IMR-90 (cell line): Measurements from ENCODE around the gene ADPRM.

Experiments
- BHLHE40 ChIP-seq: fragments of 150-350 bp; IDR thresholded peaks from 2 replicates; pipeline ENCODE4 v1.6.1; 2016; ENCODE audit warnings: mild to moderate bottlenecking, low read depth, low read length
- ELK1 ChIP-seq: fragments of 150-350 bp; IDR thresholded peaks from 2 replicates; pipeline ENCODE4 v1.6.1; 2016; ENCODE audit warnings: low read depth, mild to moderate bottlenecking, low read length, moderate library complexity, borderline replicate concordance
- NFE2L2 ChIP-seq: fragments of 150-350 bp; IDR thresholded peaks from 2 replicates; pipeline ENCODE4 v1.6.1; 2016; ENCODE audit warnings: low read depth, mild to moderate bottlenecking, low read length
- TF ChIP-seq, protein P1 (sequence below): conservative IDR thresholded peaks from 2 replicates; pipeline ENCODE4 v1.5.1; 2012; ENCODE audit warnings: mild to moderate bottlenecking, low read depth, low read length, improper control_type of control experiment

DNA sequence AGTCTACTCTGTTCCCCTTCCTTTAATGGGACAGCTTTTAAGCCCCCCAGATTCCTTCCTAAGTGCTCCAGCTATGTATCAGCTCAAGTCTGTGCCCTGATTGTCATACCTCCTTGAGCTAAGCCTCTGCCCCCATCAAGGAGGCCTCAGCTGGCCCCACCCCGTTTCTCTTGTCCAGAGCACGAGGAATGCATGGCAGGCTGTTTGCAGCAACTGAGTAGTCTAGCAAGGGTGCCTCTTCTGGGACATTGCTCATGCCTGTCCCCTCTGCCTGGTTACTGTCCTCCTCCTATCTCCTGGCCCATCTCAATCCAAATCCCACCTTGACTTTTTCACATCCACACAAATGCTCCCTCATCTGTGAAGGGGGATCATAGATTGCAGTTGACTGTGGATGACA is 60.3 kb downstream of the ADPRM start:
- TF ChIP-seq ELK1 (no peak), BHLHE40 (no peak), NFE2L2 (no peak)
- TF ChIP-seq, protein P1, sequence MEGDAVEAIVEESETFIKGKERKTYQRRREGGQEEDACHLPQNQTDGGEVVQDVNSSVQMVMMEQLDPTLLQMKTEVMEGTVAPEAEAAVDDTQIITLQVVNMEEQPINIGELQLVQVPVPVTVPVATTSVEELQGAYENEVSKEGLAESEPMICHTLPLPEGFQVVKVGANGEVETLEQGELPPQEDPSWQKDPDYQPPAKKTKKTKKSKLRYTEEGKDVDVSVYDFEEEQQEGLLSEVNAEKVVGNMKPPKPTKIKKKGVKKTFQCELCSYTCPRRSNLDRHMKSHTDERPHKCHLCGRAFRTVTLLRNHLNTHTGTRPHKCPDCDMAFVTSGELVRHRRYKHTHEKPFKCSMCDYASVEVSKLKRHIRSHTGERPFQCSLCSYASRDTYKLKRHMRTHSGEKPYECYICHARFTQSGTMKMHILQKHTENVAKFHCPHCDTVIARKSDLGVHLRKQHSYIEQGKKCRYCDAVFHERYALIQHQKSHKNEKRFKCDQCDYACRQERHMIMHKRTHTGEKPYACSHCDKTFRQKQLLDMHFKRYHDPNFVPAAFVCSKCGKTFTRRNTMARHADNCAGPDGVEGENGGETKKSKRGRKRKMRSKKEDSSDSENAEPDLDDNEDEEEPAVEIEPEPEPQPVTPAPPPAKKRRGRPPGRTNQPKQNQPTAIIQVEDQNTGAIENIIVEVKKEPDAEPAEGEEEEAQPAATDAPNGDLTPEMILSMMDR = no peak
